OCI-LY7 (cell line): ENCODE measurements around the gene NXPH1.

Source experiments
- EZH2phosphoT487 ChIP-seq: fragments of 200-600 bp; sonication (generic); IDR thresholded peaks from 2 replicates; pipeline ENCODE4 v1.6.1; 2018; ENCODE audit warnings: low read depth, borderline replicate concordance, mild to moderate bottlenecking, mixed run types, antibody characterized with exemption, low read length, moderate library complexity, mixed read lengths
- TF ChIP-seq, protein P1 (sequence below): fragments of 200-600 bp; sonication (generic); conservative IDR thresholded peaks from 2 replicates; pipeline ENCODE4 v1.5.1; 2014; ENCODE audit warnings: mild to moderate bottlenecking, antibody characterized with exemption, low read length, moderate library complexity, mixed read lengths

DNA sequence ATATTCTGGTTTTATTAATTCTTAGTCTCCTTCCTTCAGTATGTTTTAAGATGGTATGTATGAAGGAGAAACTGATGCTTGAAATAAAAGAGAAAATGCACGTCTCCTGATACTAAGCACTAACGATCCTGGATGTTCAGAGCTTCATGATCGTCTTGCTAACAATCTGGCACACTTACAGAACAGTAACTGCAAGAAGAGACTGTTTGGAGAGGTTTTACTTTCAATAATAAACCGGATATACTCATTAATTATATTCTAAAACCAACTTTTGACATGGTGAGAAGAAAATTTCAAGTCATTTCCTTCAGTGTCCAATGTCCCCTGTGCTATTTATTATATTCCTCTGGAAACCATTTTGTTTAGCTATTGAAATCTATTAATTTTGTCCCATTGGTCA is 251.0 kb downstream of the NXPH1 start:
- TF ChIP-seq, protein P1, sequence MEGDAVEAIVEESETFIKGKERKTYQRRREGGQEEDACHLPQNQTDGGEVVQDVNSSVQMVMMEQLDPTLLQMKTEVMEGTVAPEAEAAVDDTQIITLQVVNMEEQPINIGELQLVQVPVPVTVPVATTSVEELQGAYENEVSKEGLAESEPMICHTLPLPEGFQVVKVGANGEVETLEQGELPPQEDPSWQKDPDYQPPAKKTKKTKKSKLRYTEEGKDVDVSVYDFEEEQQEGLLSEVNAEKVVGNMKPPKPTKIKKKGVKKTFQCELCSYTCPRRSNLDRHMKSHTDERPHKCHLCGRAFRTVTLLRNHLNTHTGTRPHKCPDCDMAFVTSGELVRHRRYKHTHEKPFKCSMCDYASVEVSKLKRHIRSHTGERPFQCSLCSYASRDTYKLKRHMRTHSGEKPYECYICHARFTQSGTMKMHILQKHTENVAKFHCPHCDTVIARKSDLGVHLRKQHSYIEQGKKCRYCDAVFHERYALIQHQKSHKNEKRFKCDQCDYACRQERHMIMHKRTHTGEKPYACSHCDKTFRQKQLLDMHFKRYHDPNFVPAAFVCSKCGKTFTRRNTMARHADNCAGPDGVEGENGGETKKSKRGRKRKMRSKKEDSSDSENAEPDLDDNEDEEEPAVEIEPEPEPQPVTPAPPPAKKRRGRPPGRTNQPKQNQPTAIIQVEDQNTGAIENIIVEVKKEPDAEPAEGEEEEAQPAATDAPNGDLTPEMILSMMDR: no peak
- TF ChIP-seq EZH2phosphoT487: no peak
